ENCODE measurements around the gene IFI27L1. TPM values are rescaled to one million over a fixed set of nuclear protein-coding genes. Genes with fewer than 3 reads are reported as not detected.

The IFI27L1 gene
- total RNA-seq, 4 donors from 2014 or later, result 3.3 to 13.3 (median 7.2) TPM

DNA sequence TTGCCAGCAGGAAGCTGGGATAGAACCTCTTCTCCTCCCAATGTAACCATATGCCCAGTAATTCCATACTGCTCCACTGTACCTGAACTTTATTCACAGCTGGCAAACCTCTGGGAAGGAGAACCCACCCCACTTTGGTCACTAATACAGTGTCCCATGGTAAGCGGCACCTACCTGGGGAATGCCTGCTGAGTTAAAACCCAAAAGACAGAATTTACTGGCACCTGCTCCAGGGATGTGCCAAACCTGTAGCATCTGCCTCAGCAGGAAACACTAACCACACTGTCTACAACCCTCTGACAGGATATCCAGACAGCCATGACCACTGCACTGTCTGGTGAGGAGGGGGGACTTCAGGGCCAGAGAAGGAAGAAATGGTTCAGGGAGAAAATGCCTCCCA is 26.7 kb upstream of the IFI27L1 start:
- TF ChIP-seq, protein P1, sequence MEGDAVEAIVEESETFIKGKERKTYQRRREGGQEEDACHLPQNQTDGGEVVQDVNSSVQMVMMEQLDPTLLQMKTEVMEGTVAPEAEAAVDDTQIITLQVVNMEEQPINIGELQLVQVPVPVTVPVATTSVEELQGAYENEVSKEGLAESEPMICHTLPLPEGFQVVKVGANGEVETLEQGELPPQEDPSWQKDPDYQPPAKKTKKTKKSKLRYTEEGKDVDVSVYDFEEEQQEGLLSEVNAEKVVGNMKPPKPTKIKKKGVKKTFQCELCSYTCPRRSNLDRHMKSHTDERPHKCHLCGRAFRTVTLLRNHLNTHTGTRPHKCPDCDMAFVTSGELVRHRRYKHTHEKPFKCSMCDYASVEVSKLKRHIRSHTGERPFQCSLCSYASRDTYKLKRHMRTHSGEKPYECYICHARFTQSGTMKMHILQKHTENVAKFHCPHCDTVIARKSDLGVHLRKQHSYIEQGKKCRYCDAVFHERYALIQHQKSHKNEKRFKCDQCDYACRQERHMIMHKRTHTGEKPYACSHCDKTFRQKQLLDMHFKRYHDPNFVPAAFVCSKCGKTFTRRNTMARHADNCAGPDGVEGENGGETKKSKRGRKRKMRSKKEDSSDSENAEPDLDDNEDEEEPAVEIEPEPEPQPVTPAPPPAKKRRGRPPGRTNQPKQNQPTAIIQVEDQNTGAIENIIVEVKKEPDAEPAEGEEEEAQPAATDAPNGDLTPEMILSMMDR (IDR thresholded peaks at IDR 0.05; ENCODE audit: low read depth), result no peak

DNA sequence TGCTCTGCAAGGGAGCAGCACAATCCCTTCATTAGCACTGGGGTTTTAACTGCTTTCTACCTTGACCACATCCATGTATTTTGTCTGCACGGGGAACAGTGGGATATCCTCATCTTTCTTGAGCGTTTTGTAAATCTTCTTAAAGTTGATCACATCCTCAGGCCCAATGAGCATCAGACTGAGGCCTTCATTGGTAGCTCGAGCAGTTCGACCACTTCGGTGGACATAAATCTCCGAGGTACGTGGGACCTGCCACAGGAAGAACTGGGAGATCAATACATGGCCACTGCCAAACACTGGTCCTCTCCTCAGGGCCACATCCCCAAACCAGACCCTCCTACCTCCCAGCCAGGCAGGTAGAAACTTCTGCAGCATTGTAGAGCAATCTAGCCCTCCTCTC is 26.2 kb upstream of the IFI27L1 start:
- TF ChIP-seq, protein P1 (IDR thresholded peaks at IDR 0.05; ENCODE audit: low read depth), result no peak

DNA sequence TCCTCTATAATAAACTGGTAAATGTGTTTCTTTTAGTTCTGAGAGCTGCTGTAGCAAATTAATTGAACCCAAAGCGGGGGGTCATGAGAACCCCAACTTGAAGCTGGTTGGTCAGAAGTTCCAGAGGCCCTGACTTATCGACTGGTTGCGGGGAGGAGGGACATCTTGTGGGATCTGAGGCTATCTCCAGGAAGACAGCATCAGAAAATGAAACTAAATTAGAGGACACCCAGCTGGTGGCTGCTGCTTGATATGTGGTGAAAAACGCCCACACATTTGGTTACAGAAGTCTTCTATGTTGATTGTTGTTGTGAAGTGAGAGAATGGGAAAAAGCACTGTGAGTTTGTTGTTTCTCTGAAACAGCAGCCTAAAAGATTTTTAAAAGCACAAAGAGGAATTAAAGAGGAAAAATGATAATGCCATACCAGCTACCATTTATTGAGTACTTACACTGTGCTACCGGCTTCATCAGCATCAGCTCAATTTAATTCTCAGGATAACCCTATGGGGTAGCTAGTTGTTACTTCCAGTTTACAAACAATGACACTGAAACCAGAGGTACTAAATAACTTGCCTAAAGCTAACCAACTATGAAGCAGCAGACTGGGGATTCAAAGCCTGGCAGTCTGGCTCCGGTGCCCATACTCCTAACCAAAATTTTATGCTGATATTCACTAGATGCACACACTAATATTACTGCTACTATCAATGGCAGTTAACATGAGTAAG is 24.4 kb upstream of the IFI27L1 start:
- TF ChIP-seq, protein P1 (IDR thresholded peaks at IDR 0.05; ENCODE audit: low read depth), result no peak

DNA sequence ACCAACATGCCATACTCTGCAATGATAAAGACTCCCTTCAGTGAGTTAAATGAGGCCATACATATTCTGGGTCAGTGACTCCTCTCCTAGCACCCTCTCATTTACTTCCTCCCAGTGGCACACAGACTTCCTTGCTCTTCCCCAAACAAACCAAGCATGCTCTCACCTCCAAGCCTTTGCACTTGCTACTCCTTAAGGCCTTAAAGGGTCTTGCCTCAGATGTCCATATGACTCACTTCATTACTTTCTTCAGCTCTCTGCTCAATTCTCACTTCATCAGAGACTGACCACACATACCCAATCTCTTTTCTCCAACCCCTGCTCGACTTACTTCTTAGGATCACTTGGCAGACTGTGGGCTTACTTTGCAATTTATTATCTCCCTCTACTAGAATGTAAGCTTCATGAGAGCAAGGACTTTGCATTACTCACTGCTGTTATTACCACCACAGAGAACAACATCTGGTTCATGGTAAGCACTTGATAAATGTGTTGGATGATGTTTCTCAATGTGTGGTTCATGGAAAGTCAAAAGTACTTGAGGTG is 22.9 kb upstream of the IFI27L1 start:
- TF ChIP-seq, protein P1 (IDR thresholded peaks at IDR 0.05; ENCODE audit: low read depth), result no peak

DNA sequence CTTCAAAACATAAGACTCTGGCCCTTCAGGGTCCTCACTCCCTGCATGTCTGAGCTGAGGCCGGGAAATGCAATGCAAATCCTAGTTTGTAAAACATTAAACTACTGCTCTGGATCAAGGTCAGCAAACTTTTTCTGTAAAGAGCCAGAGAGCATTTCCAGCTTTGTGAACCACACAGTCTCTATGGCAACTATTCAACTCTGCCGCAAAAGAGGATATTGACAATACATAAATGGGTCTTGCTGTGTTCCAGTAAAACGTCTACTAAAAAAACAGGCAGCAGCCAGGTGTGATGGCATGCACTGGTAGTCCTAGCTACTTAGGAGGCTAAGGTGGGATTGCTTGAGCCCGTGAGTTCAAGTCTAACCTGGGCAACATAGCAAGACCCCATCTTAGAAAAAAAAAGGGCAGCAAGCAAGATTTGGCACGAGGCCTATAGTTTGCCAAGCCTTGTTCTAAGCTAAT is 22.4 kb upstream of the IFI27L1 start:
- TF ChIP-seq, protein P1 (IDR thresholded peaks at IDR 0.05; ENCODE audit: low read depth), result no peak

DNA sequence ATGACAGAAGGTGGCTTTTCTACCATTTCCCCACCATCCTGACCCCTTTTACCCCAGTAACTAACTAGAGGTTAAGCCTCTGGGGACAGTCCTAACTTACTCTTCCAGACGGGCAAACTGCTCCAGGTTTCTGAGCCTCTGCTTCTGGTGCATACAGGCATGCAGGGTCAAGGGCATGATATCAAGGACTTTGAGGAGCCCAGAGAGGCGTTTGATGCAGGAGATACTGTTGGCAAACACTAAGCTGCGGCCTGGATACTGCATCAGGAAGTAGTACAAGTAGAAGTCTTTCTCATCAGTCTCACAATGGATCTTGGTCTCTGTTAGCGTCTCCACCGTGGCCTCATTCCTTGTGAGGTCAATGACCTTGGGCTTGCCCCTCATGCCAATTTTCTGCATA is 21.1 kb upstream of the IFI27L1 start:
- TF ChIP-seq, protein P1 (IDR thresholded peaks at IDR 0.05; ENCODE audit: low read depth), result no peak

DNA sequence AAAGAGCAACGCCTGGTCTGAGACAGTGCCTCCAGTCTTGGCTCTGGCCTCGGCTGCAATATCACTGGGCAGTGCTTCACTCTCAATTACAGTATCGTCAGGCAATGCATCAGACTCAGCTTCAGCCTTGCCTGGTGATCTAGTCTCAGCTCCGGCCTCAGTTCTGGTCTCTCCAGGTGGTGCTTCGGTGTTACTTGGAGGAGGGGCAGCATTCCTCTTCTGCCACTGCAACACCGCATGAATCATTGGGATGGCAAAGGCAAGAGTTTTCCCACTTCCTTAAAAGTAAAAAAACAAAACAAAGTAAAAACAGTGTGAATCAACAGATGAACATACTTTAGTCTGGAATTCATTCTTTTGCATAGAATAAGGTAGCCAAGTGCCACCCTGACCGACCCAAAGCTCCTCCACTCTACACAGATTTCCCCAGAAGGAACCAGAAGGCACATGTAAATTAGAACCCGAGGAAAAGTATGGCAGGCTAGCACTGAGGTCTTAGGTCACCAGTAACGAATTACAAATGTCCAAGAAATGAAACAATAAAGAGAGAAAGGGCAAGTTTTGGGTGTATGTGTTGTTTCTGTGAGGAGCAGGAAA is 18.7 kb upstream of the IFI27L1 start:
- TF ChIP-seq, protein P1 (IDR thresholded peaks at IDR 0.05; ENCODE audit: low read depth), result no peak
